ENCODE results near the gene PALD1. TPM values are rescaled to one million over a fixed set of nuclear protein-coding genes. Genes with fewer than 3 reads are reported as not detected.

PALD1 gene
- total and polyA plus RNA-seq, 9 of the 15 experiments (the other 6 are each of a cell fraction or from before 2014, with no cell fraction given): 0.03 to 0.29 (median 0.09) TPM; not detected in 2

GRCh38 chr10:70549962-70550458 lies 71.4 kb downstream of the PALD1 start (continued):
- TF ChIP-seq PHTF2 (CRISPR knock-in tag; IDR thresholded peaks at IDR 0.05): no peak
- TF ChIP-seq, protein P1, sequence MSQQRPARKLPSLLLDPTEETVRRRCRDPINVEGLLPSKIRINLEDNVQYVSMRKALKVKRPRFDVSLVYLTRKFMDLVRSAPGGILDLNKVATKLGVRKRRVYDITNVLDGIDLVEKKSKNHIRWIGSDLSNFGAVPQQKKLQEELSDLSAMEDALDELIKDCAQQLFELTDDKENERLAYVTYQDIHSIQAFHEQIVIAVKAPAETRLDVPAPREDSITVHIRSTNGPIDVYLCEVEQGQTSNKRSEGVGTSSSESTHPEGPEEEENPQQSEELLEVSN (IDR thresholded peaks at IDR 0.05; ENCODE audit: borderline replicate concordance in 1 of 2, extremely low read depth in 1 of 2, insufficient read depth in 1 of 2, insufficient read length in 1 of 2, low read depth in 1 of 2, low read length in 1 of 2, poor library complexity in 1 of 2, severe bottlenecking in 1 of 2): no peak
- no peak for TF ChIP-seq E2F8 (IDR thresholded peaks at IDR 0.05; ENCODE audit: low read depth, partially characterized antibody)
- no peak for TF ChIP-seq ZNF583 (CRISPR knock-in tag; IDR thresholded peaks at IDR 0.05)
- no peak for TF ChIP-seq TBP (optimal IDR thresholded peaks at IDR 0.05; ENCODE audit: low read depth, low read length)
- TF ChIP-seq JUNB (CRISPR knock-in tag; conservative IDR thresholded peaks at IDR 0.05): no peak
- no peak for TF ChIP-seq RBM14 (IDR thresholded peaks at IDR 0.05; ENCODE audit: borderline replicate concordance, insufficient read depth, low read depth, low read length)
- no peak for TF ChIP-seq PTTG1 (tag; IDR thresholded peaks at IDR 0.05; ENCODE audit: low read depth)
- TF ChIP-seq TFE3 (CRISPR knock-in tag; IDR thresholded peaks at IDR 0.05): no peak
- no peak for TF ChIP-seq EP300 (IDR thresholded peaks at IDR 0.05; ENCODE audit: low read length)
- no peak for TF ChIP-seq KDM5B (IDR thresholded peaks at IDR 0.05; ENCODE audit: insufficient replicate concordance, low read depth, low read length)
- no peak for TF ChIP-seq ZFPM2 (CRISPR knock-in tag; IDR thresholded peaks at IDR 0.05)
- TF ChIP-seq, protein P2, sequence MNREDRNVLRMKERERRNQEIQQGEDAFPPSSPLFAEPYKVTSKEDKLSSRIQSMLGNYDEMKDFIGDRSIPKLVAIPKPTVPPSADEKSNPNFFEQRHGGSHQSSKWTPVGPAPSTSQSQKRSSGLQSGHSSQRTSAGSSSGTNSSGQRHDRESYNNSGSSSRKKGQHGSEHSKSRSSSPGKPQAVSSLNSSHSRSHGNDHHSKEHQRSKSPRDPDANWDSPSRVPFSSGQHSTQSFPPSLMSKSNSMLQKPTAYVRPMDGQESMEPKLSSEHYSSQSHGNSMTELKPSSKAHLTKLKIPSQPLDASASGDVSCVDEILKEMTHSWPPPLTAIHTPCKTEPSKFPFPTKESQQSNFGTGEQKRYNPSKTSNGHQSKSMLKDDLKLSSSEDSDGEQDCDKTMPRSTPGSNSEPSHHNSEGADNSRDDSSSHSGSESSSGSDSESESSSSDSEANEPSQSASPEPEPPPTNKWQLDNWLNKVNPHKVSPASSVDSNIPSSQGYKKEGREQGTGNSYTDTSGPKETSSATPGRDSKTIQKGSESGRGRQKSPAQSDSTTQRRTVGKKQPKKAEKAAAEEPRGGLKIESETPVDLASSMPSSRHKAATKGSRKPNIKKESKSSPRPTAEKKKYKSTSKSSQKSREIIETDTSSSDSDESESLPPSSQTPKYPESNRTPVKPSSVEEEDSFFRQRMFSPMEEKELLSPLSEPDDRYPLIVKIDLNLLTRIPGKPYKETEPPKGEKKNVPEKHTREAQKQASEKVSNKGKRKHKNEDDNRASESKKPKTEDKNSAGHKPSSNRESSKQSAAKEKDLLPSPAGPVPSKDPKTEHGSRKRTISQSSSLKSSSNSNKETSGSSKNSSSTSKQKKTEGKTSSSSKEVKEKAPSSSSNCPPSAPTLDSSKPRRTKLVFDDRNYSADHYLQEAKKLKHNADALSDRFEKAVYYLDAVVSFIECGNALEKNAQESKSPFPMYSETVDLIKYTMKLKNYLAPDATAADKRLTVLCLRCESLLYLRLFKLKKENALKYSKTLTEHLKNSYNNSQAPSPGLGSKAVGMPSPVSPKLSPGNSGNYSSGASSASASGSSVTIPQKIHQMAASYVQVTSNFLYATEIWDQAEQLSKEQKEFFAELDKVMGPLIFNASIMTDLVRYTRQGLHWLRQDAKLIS (CRISPR knock-in tag; IDR thresholded peaks at IDR 0.05): peak; percentile 65; the same call in 1 of the 2 replicates
- 0 out of 2 replicates have a peak, but pooled peaks have one; percentile 18 for TF ChIP-seq ZNF263 (CRISPR knock-in tag; IDR thresholded peaks at IDR 0.05; ENCODE audit: borderline replicate concordance)
- TF ChIP-seq ZNF280B (CRISPR knock-in tag; IDR thresholded peaks at IDR 0.05): no peak
- TF ChIP-seq PYGO2 (tag; IDR thresholded peaks at IDR 0.05): no peak
